HepG2 (cell line): Measurements from ENCODE around the gene THOC5. TPM values are rescaled to one million over a fixed set of nuclear protein-coding genes. Genes with fewer than 3 reads are reported as not detected.

Experiments
- ELF3 ChIP-seq: IDR thresholded peaks from 2 replicates; pipeline ENCODE4 v1.6.1; 2016; ENCODE audit warnings: missing genetic modification reagents, missing compliant biosample characterization
- FOXC1 ChIP-seq: sonication (generic); formaldehyde crosslinking; IDR thresholded peaks from 2 replicates; pipeline ENCODE4 v1.8.0; 2022; ENCODE audit warnings: mild to moderate bottlenecking, missing genetic modification reagents, borderline replicate concordance
- RCOR2 ChIP-seq: IDR thresholded peaks from 2 replicates; pipeline ENCODE4 v1.6.1; 2016; ENCODE audit warnings: missing biosample characterization, missing genetic modification reagents
- SRSF4 ChIP-seq: fragments of 200-400 bp; formaldehyde crosslinking; IDR thresholded peaks from one replicate; pipeline ENCODE4 v1.6.1; 2018; ENCODE audit warnings: mild to moderate bottlenecking, low read depth, low read length, moderate library complexity; ENCODE audit not compliant: poor library complexity, severe bottlenecking
- THAP8 ChIP-seq: sonication (generic); formaldehyde crosslinking; IDR thresholded peaks from 2 replicates; pipeline ENCODE4 v1.5.1; 2020; ENCODE audit warnings: missing genetic modification reagents, mild to moderate bottlenecking, borderline replicate concordance
- ZBTB26 ChIP-seq: IDR thresholded peaks from 2 replicates; pipeline ENCODE4 v1.6.1; 2016; ENCODE audit warnings: missing compliant biosample characterization, missing genetic modification reagents, borderline replicate concordance
- ZNF34 ChIP-seq: sonication (generic); formaldehyde crosslinking; IDR thresholded peaks from 2 replicates; pipeline ENCODE4 v1.4.0; 2020; ENCODE audit warnings: mild to moderate bottlenecking, missing genetic modification reagents, borderline replicate concordance
- ZNF431 ChIP-seq: sonication (generic); formaldehyde crosslinking; IDR thresholded peaks from 2 replicates; pipeline ENCODE4 v1.9.0; 2022; ENCODE audit warnings: missing genetic modification reagents, low read depth, mild to moderate bottlenecking, borderline replicate concordance
- ZNF580 ChIP-seq: IDR thresholded peaks from 2 replicates; pipeline ENCODE4 v1.6.1; 2016; ENCODE audit warnings: low read depth, borderline replicate concordance
- ZNF788 ChIP-seq: sonication (generic); formaldehyde crosslinking; IDR thresholded peaks from 2 replicates; pipeline ENCODE4 v1.5.0; 2020; ENCODE audit warnings: mild to moderate bottlenecking, missing genetic modification reagents, borderline replicate concordance
- polyA plus RNA-seq, 8 experiments: library from polyadenylated mRNA; depleted of rRNA in 3 of 8; stranded (reverse) in 7 of 8; unstranded in 1 of 8; fragments of >200 nt; fragmentation: Illumina TruSeq in 4 of 8; extraction: Trizol in 4 of 8; gene quantifications; 2 replicates each; pipeline versions ENCODE4 v1.2.1 to v1.2.3, GENCODE V29; 2011 to 2016; ENCODE audit warnings: low read depth in 4 of 8, missing spikeins in 1 of 8, mixed read lengths in 1 of 8; ENCODE audit not compliant: insufficient read depth in 1 of 8
- total RNA-seq, 5 experiments: library from RNA; depleted of rRNA; stranded (reverse); fragments of >200 nt; fragmentation: Illumina TruSeq; extraction: Trizol; gene quantifications; 2 replicates each; pipeline ENCODE4 v1.2.3, GENCODE V29; 2016; ENCODE audit warnings: low read depth in 1 of 5

THOC5 gene
- total and polyA plus RNA-seq, 2 of the 13 experiments (the other 11 are each of a cell fraction or from before 2014, with no cell fraction given), result 45.8 to 46.7 TPM

DNA sequence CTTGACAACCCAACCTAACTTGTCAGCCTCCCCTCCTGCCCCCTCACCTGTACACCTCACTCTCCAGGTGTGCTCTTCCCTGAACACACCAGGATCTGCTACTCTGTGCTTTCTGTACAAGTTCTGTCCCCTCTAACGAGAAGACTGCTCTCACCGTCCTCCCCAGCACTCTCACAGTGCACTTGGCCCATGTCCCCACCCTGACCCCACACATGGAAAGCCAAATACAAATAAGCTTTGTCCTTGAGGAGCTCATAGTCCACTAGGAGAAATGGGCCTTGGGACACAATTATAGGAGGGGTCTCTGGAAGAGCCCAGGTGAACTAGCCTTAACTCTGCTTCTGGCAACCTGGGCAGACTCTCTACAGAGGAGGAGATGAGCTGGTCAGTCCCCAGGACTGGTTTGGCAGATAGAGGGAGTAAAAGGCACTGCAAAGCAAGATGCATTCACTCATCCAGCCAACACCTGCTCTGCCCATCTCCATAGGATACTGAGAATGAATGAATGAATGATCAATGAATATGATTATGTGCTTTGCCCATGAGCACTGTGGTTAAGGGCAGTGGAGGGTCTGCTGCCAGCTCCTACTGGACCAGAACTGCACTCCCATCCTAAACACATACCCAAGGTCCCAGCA is 17.5 kb upstream of the THOC5 start (continued):
- TF ChIP-seq THAP8 (CRISPR knock-in tag) (no peak), ELF3 (0 out of 2 replicates have a peak, but pooled peaks have one; percentile 23), RCOR2 (CRISPR knock-in tag) (0 out of 2 replicates have a peak, but pooled peaks have one; percentile 45), ZNF34 (CRISPR knock-in tag) (no peak), ZNF431 (CRISPR knock-in tag) (0 out of 2 replicates have a peak, but pooled peaks have one; percentile 38), ZNF788 (no peak), FOXC1 (CRISPR knock-in tag) (peak; percentile 49; the same call in 1 of the 2 replicates), ZNF580 (CRISPR knock-in tag) (0 out of 2 replicates have a peak, but pooled peaks have one; percentile 26), SRSF4 (no peak), ZBTB26 (CRISPR knock-in tag) (0 out of 2 replicates have a peak, but pooled peaks have one; percentile 18)
